NCI-H2107 (cell line): Measurements from ENCODE around the gene NF1.
"Not testable (repeated sequence)": the region's sequence is repeated elsewhere in the genome, so short reads cannot be mapped to it uniquely, and the experiment has no call there.

Source experiments
- DNase-seq: peaks from one replicate; lab custom pipeline; 2025; lab: John Stamatoyannopoulos, UW

The NF1 gene

GRCh38 chr17:31329221-31329620 is 234.4 kb downstream of the NF1 start:
- no peak for DNase-seq

GRCh38 chr17:31339906-31340661 is 245.3 kb downstream of the NF1 start:
- DNase-seq = no peak

GRCh38 chr17:31345191-31345747 is 250.5 kb downstream of the NF1 start:
- DNase-seq = not testable (repeated sequence)

- DNase-seq = no peak
Measured at GRCh38 chr17:31349454-31349853, 254.7 kb downstream of the NF1 start.

- no peak for DNase-seq
Measured at GRCh38 chr17:31355935-31356334, 261.2 kb downstream of the NF1 start.

GRCh38 chr17:31357091-31357490 is 262.3 kb downstream of the NF1 start:
- no peak for DNase-seq

- DNase-seq = no peak
Measured at GRCh38 chr17:31357839-31358394, 263.1 kb downstream of the NF1 start.

- DNase-seq = no peak
Measured at GRCh38 chr17:31364012-31364411, 269.2 kb downstream of the NF1 start.

- DNase-seq = no peak
Measured at GRCh38 chr17:31366088-31366487, 271.3 kb downstream of the NF1 start.

GRCh38 chr17:31369266-31369665 is 274.5 kb downstream of the NF1 start:
- no peak for DNase-seq

- DNase-seq = no peak
Measured at GRCh38 chr17:31371511-31372097, 276.8 kb downstream of the NF1 start.

GRCh38 chr17:31373150-31374093 is 278.6 kb downstream of the NF1 start:
- DNase-seq = no peak

GRCh38 chr17:31374094-31374447 is 279.3 kb downstream of the NF1 start:
- no peak for DNase-seq

- no peak for DNase-seq
Measured at GRCh38 chr17:31374503-31374902, 279.7 kb downstream of the NF1 start.

GRCh38 chr17:31378638-31379037 is 283.9 kb downstream of the NF1 start:
- no peak for DNase-seq

- no peak for DNase-seq
Measured at GRCh38 chr17:31379597-31380205, 284.9 kb downstream of the NF1 start.

- no peak for DNase-seq
Measured at GRCh38 chr17:31381165-31381668, 286.4 kb downstream of the NF1 start.

- DNase-seq = not testable (repeated sequence)
Measured at GRCh38 chr17:31382668-31383275, 288.0 kb downstream of the NF1 start.

- not testable (repeated sequence) for DNase-seq
Measured at GRCh38 chr17:31383488-31383887, 288.7 kb downstream of the NF1 start.

- DNase-seq = no peak
Measured at GRCh38 chr17:31385428-31386285, 290.9 kb downstream of the NF1 start.
